Activated CD8-positive, alpha-beta memory T cell treated with anti-CD3 and anti-CD28 coated beads, Interleukin-2, amount 50 U/mL, for 48 hours (primary cell): Measurements from ENCODE around the gene BGN.

Source experiments
- DNase-seq: peaks from one replicate; pipeline ENCODE4 v3.0.0-alpha.2; 2020

BGN gene

DNA sequence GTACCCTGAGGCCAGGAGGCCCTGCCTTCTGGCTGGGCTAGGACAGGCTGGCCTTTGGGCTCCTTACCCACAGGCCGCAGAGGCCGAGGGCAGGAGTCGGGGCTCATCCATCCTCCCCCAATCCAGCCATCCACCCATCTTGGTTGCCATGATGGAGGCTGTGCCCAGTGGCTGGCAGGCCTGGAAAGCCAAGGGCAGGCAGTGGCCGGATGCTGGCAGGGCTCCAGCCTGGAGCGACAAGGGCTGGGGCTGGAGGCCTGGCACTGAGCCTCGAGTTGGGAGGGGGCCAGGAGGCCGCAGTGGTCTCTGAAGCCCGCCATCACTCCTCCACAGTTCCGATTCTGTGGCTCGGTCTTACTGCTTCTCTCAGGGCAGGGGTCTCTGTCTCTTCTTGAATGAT, 8.6 kb upstream of the BGN start:
- no peak for DNase-seq

DNA sequence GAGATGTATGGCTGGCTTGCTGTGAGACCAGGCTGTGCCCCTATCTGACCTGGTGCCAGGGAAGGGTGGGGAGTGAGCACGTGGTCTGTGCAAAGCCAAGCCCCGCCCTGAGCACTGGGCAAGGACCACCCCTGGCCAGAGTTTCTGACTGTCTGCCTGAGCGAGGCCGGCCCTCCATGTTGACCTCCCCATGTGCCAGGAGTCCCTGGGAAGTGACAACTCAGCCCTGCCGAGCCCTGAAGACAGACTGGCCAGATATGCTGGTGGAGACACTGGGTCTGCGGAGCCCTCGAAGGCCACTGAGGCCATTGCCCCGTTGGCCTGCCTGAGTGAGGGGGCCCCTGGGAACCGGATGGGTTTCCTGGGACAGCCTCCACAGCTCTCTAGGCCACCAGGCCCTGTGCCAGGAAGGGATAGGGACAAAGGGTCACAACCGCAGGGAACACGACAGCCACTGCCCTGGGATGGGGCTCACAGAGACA, 7.1 kb upstream of the BGN start:
- no peak for DNase-seq

DNA sequence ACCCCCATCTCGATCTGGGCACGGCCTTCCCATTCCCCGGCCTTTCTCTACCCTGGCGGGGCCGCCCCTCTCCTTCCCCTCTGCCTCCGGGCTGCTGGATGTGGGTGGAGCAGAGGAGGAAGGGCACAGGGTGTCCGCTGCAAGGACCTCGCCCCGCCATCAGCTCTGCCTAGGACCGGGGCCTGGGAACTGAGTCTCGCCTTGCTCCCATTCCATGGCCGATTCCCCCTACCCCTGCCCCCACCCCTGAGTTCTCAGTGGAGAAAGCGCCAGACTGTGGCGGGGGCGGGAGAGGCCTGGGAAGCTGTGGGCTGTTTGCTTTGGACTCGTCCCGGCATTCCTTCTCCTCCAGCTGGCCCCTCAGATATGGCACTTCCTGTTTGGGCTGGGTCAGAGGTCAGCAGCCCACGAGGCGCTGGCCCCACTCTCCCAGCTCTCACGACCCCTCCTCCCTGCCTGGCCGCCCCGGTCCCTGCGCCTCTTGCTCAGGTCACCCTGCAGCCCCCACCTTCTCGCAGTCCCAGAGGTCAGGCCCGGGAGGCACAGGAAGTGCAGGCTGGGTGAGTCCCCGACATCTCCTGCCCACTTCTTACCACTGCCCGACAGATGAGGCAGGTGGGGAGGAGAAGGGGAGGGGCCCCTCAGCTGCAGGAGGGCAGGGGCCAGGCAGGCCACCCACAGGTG, 6.4 kb upstream of the BGN start:
- DNase-seq, result no peak

DNA sequence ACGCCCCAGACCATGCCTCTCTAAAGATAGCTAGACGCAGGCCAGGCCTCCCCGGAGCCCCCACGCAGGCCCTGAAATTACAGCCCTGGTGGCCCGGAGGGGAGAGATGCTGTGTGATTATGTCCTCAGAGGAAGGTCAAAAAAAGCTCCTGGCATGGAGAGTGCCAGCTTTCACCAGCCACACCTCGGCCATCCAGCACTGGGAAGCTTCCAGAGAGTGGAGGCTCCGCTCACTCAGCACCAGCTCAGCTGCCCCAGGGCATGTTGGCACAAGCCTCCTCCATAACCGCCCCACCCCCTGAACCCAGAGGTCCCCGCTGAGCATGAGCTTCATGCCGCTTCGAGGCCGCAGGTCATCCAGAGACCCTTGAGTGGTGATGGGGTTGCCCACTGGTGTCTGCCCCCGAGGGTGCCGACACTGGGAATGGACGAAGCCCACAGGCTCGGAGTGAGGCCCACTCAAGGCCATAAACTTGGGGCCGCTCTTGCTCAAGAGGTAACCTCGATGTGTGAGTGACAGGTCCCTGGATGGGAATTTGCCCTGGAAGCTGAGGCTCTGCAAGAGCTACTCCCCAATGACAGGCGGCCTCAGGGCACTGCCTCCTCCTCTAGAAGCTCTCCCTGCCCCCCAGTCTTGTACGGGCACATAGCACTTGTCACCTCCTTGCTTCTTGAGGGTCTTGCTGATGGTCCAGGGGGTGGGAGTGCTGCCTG, 4.4 kb upstream of the BGN start:
- no peak for DNase-seq

DNA sequence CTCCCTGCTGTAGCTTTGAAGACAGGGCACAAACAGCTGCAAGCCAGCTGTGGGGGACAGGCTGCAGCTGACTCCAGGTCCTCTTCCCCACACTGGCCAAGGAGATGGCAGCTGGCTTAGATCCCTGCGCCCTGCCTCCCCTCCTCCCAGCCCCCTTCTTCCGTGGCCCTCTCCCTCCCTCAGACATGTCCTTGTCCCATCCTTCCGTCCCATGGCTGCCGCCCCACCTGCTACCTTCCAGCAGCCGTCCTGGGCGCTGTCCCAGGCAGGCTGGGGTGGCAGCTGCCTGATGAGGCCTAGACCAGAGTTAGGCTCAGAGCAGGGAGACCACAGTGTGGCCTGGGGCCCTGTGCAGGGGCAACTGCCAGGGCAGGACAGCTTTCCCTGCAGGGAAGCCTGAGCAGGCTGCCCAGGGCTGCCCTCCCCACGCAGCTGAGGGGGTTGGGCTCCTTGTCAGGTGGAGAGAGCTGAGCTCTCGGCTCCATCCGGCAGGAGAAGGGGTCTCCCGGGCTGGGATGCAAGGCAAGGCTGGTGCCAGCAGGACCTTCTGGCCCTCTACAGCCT, 3.3 kb upstream of the BGN start:
- DNase-seq, result no peak

DNA sequence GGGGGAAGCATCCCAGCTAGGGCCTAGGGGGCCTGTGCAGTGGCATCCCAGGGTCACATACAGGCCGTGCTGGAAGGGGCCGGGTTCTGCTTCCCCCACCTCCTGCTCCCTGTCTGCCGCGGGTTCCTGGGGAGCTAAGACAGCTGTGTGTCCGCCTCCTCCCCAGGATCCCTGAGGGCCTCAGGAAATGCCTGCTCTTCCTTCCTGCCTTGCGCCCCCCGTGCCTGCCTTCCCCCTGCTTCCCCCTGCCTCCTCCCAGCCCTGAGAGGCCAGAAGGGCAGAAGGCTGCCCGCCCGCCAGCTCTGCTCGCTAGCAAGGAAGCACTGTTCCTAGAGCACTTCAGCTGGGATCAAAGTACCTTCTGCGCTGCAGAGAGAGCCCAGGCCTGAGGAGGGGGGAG, 2.9 kb upstream of the BGN start:
- DNase-seq, result no peak

DNA sequence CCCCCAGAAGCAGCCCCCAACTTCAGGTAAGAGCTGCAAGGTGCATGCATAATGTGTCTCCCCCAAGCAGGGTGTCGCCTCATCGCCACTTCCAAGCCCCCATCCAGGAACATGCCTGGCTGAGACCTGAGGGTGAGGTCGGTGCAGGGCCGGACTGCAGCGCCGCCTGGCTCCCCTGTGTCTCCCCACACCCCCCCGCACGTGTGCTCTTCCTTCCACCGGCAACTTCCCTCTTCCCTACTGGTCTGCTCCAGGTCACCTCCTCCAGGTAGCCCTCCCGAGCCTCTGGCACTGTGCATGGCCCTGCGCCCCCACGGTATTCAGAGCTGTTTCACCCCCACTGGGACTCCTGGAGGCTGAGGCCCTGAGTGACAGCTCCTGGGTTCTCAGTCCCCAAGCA, 2.2 kb upstream of the BGN start:
- no peak for DNase-seq

DNA sequence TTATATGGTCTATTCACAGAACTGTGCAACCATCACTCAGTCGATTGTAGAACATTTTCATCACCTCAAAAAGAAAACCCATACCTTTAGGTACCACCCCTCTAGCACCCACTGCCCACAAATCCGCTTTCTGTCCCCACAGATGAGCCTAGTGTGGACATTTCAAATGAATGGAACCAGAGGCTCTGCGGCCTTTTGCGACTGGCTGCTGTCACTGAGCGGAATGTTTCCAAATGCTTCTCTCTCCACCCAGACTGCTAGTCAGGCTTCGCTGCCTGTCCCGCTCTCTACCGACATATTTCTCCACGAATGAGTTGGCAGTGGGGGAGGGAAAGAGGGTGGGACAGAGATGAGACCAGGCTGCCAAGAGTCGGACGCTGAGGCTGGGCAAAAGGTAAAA, 1.7 kb upstream of the BGN start:
- DNase-seq, result no peak

DNA sequence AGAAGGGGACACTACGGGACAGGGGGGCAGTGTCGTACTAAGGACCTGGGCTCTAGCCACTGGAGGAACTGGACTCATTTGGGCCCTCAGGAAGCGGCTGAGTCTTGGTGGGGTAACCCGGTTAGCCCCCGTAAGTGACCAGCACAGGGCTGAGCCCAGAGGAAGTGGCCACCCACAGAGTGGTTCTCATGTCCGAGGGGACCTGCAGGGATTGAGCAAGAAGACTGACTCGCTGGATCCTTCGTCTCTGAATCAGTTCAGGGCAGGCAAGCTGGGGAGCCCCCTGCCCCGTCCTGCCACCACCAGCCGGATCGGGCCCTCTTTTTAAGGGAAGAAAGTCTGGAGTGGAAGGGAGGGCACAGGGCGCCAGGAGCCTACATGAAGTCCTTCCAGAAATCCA, 719 bp upstream of the BGN start:
- no peak for DNase-seq

DNA sequence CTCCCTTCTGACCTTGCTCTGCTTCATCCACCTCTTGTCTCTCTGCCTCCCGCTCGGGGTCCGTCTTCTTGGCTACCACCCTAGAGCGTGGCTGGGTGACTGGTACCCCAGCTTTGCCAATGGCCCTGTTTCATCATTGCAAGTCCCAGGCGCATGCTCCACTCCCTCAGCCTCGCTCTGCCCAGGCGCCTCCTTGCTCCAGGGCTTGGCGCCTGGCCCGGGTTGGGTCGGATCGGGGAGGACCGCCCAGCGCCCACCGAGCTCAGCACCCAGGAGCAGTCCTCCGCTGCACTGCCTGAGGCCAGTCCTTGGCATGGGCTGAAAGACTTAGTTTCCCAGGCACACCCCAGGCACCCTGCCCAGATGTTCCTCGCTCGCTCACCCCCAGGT, 577 bp downstream of the BGN start:
- no peak for DNase-seq

DNA sequence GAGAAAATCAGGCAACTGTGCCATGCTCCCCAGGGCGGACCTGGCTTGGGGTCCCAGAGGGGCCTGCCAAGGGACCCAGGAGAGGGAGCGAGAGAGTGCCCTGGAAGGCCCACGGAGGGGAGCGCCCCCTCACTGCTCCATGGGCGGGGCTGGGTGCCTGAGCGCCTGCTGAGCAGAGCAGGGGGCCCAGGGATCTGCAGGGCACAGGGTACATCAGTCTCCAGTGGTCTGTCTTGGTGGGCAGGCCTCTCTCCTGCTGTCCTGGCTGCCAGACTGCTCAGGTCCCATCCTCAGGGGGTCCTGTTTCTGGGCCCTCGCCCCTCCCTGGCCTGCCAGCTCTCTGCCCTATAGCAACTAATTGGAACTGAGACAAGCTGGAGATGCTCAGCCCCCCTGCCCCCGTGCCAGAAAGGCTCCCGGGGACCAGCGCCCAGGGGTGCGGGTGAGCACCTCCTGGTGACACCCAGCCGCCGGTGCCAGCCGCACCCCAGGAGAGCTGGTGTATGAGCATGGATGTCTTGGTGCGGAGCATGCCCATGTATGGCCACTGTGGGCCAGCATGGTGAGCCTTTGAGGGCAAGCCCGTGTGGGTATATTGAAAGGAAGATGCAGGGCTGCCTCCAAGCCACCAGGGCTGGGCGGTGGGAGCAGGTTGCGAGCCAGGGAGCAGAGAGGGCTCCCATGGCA, 1.3 kb downstream of the BGN start:
- no peak for DNase-seq

DNA sequence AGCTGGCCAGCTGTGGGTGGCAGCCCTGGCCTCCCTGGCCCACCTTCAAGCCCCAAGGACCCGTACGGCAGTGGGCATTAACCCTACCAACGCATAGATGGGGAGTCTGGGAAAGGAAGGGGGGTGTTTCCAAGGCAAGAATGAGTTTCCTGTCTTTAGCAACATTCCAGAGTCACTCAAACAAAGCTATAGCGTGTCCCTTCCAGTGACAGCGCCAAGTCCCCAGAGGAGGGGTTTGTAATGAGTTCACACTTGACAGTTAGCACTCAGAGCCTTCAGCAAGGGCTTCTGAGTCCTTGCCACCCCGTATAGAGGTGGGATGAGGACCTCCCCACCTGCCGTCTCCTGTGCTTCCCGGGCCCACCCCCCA, 1.8 kb downstream of the BGN start:
- no peak for DNase-seq

DNA sequence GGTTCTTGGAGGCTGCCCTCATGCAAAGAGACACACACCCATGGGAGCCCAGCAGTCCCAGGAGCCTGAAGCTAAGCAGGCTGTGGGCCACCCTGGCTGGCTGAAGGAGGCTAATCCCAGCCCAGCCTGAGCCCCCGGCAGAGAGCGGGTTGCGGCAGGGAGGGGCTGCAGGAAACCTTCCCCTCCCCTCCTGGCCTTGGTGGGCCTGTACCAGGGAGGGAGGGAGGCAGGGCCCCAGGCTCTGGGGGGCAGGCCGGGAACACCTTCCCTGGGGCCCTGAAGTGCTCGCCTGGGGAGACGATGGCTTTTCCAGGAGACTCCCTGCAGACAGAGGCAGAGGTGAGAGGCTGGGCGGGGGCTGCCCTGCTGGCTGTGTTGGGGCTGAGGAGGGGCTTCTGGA, 3.7 kb downstream of the BGN start:
- DNase-seq, result no peak

DNA sequence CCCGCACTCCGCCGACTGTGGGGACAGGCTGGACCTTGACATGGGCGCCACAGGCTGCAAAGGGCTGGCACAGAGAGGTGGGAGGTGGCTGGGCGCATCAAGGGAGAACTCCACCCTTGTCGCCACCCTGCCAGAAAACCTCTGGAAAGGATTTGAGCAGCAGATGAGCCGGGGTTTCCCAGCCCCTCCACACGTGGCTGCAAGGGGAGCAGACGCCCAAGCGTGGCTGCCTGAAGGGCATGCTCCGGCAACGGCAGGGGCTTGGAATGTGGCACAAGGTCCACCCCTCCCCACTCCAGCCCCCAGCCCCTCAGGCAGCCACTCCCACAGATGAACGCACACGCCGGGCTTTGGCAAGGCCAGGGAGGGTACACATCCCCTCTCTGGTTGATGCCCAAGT, 4.6 kb downstream of the BGN start:
- DNase-seq, result no peak

DNA sequence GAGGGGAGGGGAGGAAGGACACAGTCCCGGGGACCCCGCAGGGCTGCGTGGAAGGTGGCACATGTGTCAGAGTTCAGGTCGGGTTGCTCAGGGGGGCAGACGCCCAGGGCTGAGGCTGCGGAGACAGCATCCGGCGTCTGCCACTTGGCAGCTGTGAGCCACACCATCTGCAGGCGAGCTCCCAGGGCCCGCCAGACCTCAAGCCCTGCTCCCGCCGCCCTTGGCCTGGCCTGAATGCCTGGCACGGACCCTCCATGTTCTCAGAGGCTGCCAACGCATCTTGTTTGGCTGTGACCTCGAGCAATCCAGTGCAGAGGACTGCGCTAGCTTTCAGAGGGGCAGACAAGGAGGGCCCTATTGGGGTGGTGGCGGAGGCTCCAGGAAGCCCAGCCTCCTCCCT, 5.1 kb downstream of the BGN start:
- DNase-seq, result no peak

DNA sequence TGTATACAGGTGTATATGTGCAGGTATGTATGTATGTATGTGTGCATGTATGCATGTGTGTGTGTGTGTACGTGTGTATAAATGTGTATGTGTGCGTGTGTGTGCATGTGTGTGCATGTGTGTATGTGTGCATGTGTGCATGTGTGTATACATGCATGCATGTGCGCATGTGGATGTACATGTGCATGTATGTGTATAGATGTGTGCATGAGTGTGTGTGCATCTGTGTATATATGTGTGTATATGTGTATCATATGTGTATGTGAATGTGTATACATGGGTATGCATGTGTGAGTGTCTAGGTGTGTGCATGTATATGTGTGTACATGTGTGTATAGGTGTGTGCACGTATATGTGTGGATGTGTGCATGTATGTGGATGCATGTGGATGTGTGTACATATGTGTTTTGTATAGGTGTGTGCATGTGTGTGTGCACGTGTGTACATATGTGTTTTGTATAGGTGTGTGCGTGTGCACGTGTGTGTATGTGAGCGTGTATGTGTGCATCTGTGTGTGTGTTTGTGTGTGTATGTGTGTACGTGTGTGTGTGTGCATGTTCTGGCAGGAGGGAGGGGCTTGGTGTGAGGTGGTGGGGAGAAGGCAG, 6.0 kb downstream of the BGN start:
- no peak for DNase-seq

DNA sequence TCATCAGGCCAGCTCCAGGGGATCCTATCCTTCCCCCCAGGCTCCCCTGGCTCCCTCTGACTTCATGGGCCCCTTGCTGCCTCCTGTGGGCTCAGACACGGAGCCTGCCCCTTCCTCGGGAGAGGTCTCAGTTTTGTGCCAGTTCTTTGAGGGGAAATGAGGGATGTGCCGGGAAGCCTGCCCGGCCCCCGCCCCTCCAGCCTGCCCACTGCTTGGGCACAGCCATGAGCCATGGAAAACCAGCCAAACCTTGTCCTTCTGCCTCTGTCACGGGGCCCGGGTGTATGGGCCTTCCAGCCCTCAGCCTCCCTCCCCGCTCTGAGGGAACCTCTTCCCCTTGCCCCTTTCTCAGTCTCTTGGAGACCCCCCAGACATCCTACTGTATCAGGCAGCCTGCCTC, 6.8 kb downstream of the BGN start:
- DNase-seq, result no peak

DNA sequence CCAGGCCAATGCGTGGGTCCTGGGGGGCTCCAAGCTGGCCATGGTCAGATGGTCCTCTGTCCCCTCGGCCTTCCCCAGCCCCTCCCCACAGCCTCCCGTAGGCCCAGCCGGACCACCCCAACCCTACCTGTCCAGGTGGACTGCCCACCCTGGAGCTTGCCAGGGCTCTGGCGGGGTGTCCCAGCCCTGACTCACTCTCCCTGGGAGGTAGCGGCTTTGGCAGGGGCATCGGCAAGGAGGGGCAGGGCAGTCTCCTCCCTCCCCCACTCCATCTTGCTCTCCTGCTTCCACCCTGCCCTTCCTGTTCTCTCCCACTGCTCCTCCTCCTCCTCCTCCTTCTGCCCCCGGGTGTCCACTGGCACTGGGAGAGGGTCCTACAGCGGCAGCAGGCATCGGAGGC, 7.4 kb downstream of the BGN start:
- DNase-seq, result no peak

DNA sequence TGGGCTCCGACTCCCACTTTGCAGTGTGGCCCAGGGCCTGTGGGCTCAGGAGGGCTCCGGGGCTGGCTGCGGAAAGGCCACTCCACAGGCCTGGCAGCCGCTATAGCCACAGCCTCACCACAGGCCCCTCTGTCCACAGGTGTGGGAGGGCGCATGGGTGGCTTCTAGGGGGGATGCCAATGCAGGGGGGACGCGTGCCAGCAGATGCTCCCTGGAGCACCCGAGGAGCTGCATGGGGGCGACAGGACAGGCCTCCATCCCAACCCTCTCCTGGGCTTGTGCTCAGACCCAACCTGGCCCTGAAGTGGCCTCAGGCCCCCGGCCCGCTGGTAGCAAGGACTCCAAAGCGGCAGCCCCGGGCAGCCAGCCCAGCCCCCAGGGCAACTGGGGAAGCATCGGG, 8.0 kb downstream of the BGN start:
- no peak for DNase-seq

DNA sequence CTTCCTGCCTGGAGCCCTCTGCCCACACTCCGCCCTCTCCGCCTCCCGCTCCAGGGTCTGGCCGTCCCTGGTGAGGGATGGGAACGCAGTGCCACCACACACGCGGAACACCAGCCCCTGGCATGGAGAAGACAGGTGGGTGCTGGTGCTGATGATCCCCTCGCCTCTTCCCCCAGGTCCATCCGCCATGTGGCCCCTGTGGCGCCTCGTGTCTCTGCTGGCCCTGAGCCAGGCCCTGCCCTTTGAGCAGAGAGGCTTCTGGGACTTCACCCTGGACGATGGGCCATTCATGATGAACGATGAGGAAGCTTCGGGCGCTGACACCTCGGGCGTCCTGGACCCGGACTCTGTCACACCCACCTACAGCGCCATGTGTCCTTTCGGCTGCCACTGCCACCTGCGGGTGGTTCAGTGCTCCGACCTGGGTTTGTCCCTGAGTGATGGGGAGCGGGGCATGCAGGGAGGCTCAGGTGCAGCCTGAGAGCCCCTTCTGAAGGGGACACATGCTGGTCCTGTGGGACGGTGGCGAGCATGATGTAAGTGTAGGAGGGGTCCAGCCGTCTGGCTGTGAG, 9.8 kb downstream of the BGN start:
- no peak for DNase-seq

DNA sequence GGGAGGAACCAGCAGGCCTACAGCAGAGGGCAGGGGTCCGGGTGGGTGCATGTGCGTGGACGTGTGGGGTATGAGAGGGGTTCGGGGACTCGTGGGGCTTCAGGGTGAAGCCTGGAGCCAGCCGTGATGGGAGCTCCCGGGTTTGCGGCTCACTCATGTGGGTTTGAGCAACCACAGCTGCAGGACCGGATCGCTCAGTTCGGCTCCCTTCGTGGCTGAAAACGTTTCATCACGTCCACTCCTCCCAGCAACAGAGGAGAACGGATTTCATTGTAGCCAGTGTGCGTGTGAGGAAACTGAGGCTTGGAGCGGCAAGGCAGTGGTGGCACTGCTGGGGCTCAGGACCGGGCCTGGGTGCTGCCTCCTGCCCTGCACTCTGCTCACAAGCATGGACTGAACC, 10.6 kb downstream of the BGN start:
- no peak for DNase-seq

DNA sequence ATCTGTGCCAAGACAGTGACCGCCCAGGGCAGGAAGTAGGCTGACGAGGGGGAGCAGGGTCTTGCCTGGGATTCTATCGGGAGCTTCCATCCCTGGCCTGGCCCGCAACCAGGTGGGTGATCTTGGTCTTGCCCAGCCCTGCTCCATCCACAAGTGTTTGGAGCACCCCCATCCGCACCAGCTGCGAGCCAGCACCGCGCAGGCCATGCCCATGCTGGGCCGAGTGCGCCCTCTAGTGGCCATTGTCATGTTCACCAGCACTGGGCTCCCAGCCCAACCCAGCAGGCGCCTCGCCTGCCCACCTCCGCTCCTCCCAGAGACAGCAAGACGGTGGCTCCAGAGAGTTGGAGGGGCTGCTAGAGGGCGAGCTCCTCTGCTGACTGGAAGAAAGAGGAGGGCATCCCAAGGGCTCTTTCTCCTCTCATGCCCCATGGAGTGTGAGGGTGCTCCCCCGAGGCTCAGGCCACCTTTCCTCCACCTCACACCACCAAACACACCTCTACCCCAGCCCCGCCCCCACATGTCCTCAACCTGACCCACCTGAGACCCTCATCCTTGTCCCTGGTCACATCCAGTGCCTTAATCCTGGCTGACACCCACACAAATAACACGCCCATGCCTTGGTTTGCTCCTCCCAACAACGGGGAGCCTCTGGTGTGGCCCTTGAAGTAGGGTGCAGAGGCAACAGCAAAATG, 12.9 kb downstream of the BGN start:
- DNase-seq, result peak; percentile 94

DNA sequence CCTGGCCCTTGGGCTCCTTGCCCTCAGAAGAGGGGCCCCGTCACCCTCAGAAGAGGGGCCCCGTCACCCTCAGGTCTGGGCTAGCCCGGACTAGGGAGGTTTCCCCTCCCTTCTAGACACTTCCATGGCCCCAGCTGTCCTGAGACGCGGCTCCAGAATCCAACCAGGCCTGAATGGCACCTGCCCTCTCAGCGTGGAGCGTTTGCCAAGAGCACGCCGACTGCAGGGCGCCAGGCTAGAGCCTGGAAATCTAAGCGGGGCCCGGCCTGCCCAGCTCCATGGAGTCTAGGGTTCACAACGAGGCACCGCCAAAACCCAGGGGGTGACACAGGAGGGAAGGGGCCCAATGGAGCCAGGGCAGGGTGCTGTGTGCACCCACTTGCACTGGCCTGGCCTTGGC, 14.8 kb downstream of the BGN start:
- no peak for DNase-seq
